HepG2 (cell line): ENCODE data around the gene PDRG1. TPM values are rescaled to one million over a fixed set of nuclear protein-coding genes. Genes with fewer than 3 reads are reported as not detected.
A peak's percentile ranks its signal among the peaks of the same experiment; 100 is the strongest.

ENCODE experiments used
- ATAC-seq: fragments of 200-7000 bp; cut with Tn5 transposase; 3 replicates; pipeline ENCODE4 v1.9.1; 2020; ENCODE audit warnings: mild to moderate bottlenecking, moderate library complexity
- BruUV-seq: library from RNA; stranded (reverse); fragments of 400-500 nt; replicated peaks from 2 replicates; lab custom pipeline; 2021; lab: Mats Ljungman, UMichigan
- CTCF ChIA-PET: fragments of 300-600 bp; formaldehyde crosslinking; extraction: SDS; loops from one replicate; lab custom pipeline; 2021; ENCODE audit warnings: low total read pairs, inconsistent platforms, low intra/inter-chr PET ratio; lab: Yijun Ruan, JAX
- POLR2A ChIA-PET: fragments of 350-600 bp; sonication (Branson Sonifier 250); formaldehyde crosslinking; loops from one replicate; lab custom pipeline; 2020; ENCODE audit warnings: antibody characterized with exemption, inconsistent platforms; lab: Yijun Ruan, JAX
- DNase-seq: peaks from one replicate; pipeline ENCODE4 v3.0.0-alpha.2; 2015; ENCODE audit warnings: low spot score
- FAIRE-seq: peaks from 3 replicates; lab custom pipeline; 2011; peaks lifted over from hg19 to GRCh38; lab: Jason Lieb, UNC
- H2AFZ ChIP-seq: one replicate; pipeline ENCODE4 v1.6.1; 2011; ENCODE audit warnings: low read length, inconsistent platforms
- H3K27ac ChIP-seq: fragments of 300-600 bp; 3 replicates; pipeline ENCODE4 v1.8.0; 2011; ENCODE audit warnings: mixed run types, mild to moderate bottlenecking, mixed read lengths, low read length, inconsistent platforms; ENCODE audit not compliant: insufficient read depth; ENCODE audit errors: extremely low read length
- H3K27me3 ChIP-seq, 2 experiments: fragments of 200-600 bp in 1 of 2; 2 replicates in 1 of 2; 3 replicates in 1 of 2; pipeline versions ENCODE4 v1.6.0 to v1.8.0; 2011; ENCODE audit warnings: low read length in 2 of 2, mild to moderate bottlenecking in 2 of 2, moderate library complexity in 2 of 2, inconsistent platforms in 1 of 2; ENCODE audit not compliant: insufficient read depth in 2 of 2, control insufficient read depth in 1 of 2
- H3K36me3 ChIP-seq, 2 experiments: fragments of 200-600 bp in 1 of 2; replicated peaks in 1 of 2; 2 replicates in 1 of 2; 3 replicates in 1 of 2; pipeline versions ENCODE4 v1.5.1 to v1.8.0; 2011; ENCODE audit warnings: low read length in 2 of 2, inconsistent platforms in 1 of 2; ENCODE audit not compliant: insufficient read depth in 2 of 2, control insufficient read depth in 1 of 2
- H3K4me1 ChIP-seq: 2 replicates; pipeline ENCODE4 v1.5.1; 2012; ENCODE audit warnings: low read length, inconsistent platforms; ENCODE audit not compliant: insufficient read depth
- H3K4me2 ChIP-seq: 2 replicates; pipeline ENCODE4 v1.6.0; 2011; ENCODE audit warnings: low read depth, low read length, inconsistent platforms
- H3K4me3 ChIP-seq, 3 experiments: fragments of 200-600 bp in 1 of 3; sonication (generic), shearing (Covaris generic) in 1 of 3; replicated peaks in 1 of 3; 2 replicates each; pipeline ENCODE4 v1.5.1; 2011 to 2016; ENCODE audit warnings: low read length in 3 of 3, inconsistent platforms in 2 of 3, low read depth in 2 of 3, mild to moderate bottlenecking in 2 of 3, control low read depth in 1 of 3, mixed read lengths in 1 of 3; ENCODE audit not compliant: insufficient read depth in 1 of 3
- H3K79me2 ChIP-seq: one replicate; pipeline ENCODE4 v1.6.1; 2011; ENCODE audit warnings: low read length, inconsistent platforms; ENCODE audit not compliant: insufficient read depth
- H3K9ac ChIP-seq: 2 replicates; pipeline ENCODE4 v1.6.0; 2011; ENCODE audit warnings: mild to moderate bottlenecking, low read depth, low read length, inconsistent platforms; ENCODE audit not compliant: insufficient read depth
- H3K9me3 ChIP-seq: 2 replicates; pipeline ENCODE4 v1.5.1; 2012; ENCODE audit warnings: mild to moderate bottlenecking, low read length
- H4K20me1 ChIP-seq: 2 replicates; pipeline ENCODE4 v1.6.0; 2011; ENCODE audit warnings: inconsistent platforms, mild to moderate bottlenecking, low read length, moderate library complexity; ENCODE audit not compliant: insufficient read depth
- CENPBD1 ChIP-seq: sonication (generic); formaldehyde crosslinking; IDR thresholded peaks from 2 replicates; pipeline ENCODE4 v1.8.0; 2022; ENCODE audit warnings: missing genetic modification reagents, low read depth, mild to moderate bottlenecking, borderline replicate concordance
- MED1 ChIP-seq: sonication (generic); formaldehyde crosslinking; IDR thresholded peaks from 2 replicates; pipeline ENCODE4 v1.4.0; 2020; ENCODE audit warnings: missing genetic modification reagents
- ZKSCAN8 ChIP-seq: IDR thresholded peaks from 2 replicates; pipeline ENCODE4 v1.6.1; 2016; ENCODE audit warnings: borderline replicate concordance, missing genetic modification reagents, missing compliant biosample characterization
- ZNF629 ChIP-seq: sonication (generic); formaldehyde crosslinking; conservative IDR thresholded peaks from 2 replicates; pipeline ENCODE4 v1.5.0; 2020; ENCODE audit warnings: missing genetic modification reagents
- ZNF704 ChIP-seq: sonication (generic); formaldehyde crosslinking; IDR thresholded peaks from 2 replicates; pipeline ENCODE4 v1.8.1; 2023; ENCODE audit warnings: mild to moderate bottlenecking, inconsistent platforms, moderate library complexity, missing genetic modification reagents, borderline replicate concordance
- ZNF768 ChIP-seq: sonication (generic); formaldehyde crosslinking; IDR thresholded peaks from 2 replicates; pipeline ENCODE4 v1.4.0; 2020; ENCODE audit warnings: missing genetic modification reagents
- ZSCAN29 ChIP-seq: sonication (generic); formaldehyde crosslinking; conservative IDR thresholded peaks from 2 replicates; pipeline ENCODE4 v1.4.0; 2020; ENCODE audit warnings: mild to moderate bottlenecking, missing genetic modification reagents
- WGBS: methylation state at CpG from one replicate; pipeline ENCODE4 v1.1.6; 2017; ENCODE audit warnings: low lambda C conversion rate; 5-methylcytosine and 5-hydroxymethylcytosine counted together
- in situ Hi-C: cut with HindIII; loops from 2 replicates; pipeline ENCODE4 v1.10.0; 2017; ENCODE audit warnings: low pct_unique_long_range_greater_than_20kb; ENCODE audit not compliant: extremely low pct_ligation_motif_present
- intact Hi-C: fragments of 100-400 bp; cut with micrococcal nuclease; formaldehyde crosslinking; loops from one replicate; pipeline ENCODE4 v1.10.0; 2022; ENCODE audit not compliant: unreplicated experiment
- polyA plus RNA-seq, 8 experiments: library from polyadenylated mRNA; depleted of rRNA in 3 of 8; stranded (reverse) in 7 of 8; unstranded in 1 of 8; fragments of >200 nt; fragmentation: Illumina TruSeq in 4 of 8; extraction: Trizol in 4 of 8; gene quantifications; 2 replicates each; pipeline versions ENCODE4 v1.2.1 to v1.2.3, GENCODE V29; 2011 to 2016; ENCODE audit warnings: low read depth in 4 of 8, missing spikeins in 1 of 8, mixed read lengths in 1 of 8; ENCODE audit not compliant: insufficient read depth in 1 of 8
- total RNA-seq, 5 experiments: library from RNA; depleted of rRNA; stranded (reverse); fragments of >200 nt; fragmentation: Illumina TruSeq; extraction: Trizol; gene quantifications; 2 replicates each; pipeline ENCODE4 v1.2.3, GENCODE V29; 2016; ENCODE audit warnings: low read depth in 1 of 5

The PDRG1 gene
- total and polyA plus RNA-seq, 2 of the 13 experiments (the other 11 are each of a cell fraction or from before 2014, with no cell fraction given), result 16.6 to 18.0 TPM

- TF ChIP-seq CENPBD1 (no peak), ZSCAN29 (CRISPR knock-in tag) (no peak), MED1 (CRISPR knock-in tag) (no peak), ZKSCAN8 (0 out of 2 replicates have a peak, but pooled peaks have one; percentile 50), ZNF704 (CRISPR knock-in tag) (no peak), ZNF629 (peak; percentile 42), ZNF768 (CRISPR knock-in tag) (peak; percentile 51; the same call in 1 of the 2 replicates)
- intact Hi-C loops, result no loop called here
- POLR2A ChIA-PET, result no interaction called here
- CTCF ChIA-PET, result no interaction called here
- Histone ChIP-seq H3K9ac (no peak overlapping the region), H3K4me3 (no peak overlapping the region), H3K36me3 (no peaks in the 10 kb centered on the region), H4K20me1 (no peaks in the 10 kb centered on the region), H3K27me3 (peaks cover 6 to 49% of the 10 kb centered on the region in 2 experiments), H3K79me2 (no peaks in the 10 kb centered on the region), H3K27ac (no peak overlapping the region), H3K9me3 (no peaks in the 10 kb centered on the region), H3K4me1 (no peaks in the 10 kb centered on the region), H3K4me2 (no peak overlapping the region), H2AFZ (no peak overlapping the region)
- DNase-seq, result no peak
- no TSS peak for BruUV-seq
- in situ Hi-C loops, result no loop called here
- FAIRE-seq, result no peak
- 31% methylated on average over 4 of the region's 4 CpGs for WGBS
- no peak for ATAC-seq
Measured at GRCh38 chr20:31910071-31910803, 41.6 kb downstream of the PDRG1 start.
